Fibroblast of lung (primary cell): ENCODE data around the gene MPDU1.

ENCODE experiments used
- CTCF ChIP-seq, 2 donors: IDR thresholded peaks in 1 of 2; conservative IDR thresholded peaks in 1 of 2; 1 replicate in 1 of 2; 2 replicates in 1 of 2; pipeline ENCODE4 v1.5.1; 2011 to 2012; ENCODE audit warnings: low read length in 2 of 2, control low read depth in 1 of 2, inconsistent platforms in 1 of 2, low read depth in 1 of 2, mild to moderate bottlenecking in 1 of 2
- EZH2 ChIP-seq: IDR thresholded peaks from 2 replicates; pipeline ENCODE4 v1.5.1; 2012; ENCODE audit warnings: low read length, control low read depth, mild to moderate bottlenecking; ENCODE audit errors: missing control alignments

GRCh38 chr17:7572588-7573323 lies 10.9 kb upstream of the MPDU1 start:
- no peak for TF ChIP-seq EZH2
- no peak for TF ChIP-seq CTCF (conservative IDR thresholded peaks at IDR 0.05 in 1 of 2, IDR thresholded peaks at IDR 0.05 in 1 of 2; ENCODE audit: low read depth in 1 of 2, low read length in 2 of 2)
